Measurements from ENCODE around the gene SRSF2.

DNA sequence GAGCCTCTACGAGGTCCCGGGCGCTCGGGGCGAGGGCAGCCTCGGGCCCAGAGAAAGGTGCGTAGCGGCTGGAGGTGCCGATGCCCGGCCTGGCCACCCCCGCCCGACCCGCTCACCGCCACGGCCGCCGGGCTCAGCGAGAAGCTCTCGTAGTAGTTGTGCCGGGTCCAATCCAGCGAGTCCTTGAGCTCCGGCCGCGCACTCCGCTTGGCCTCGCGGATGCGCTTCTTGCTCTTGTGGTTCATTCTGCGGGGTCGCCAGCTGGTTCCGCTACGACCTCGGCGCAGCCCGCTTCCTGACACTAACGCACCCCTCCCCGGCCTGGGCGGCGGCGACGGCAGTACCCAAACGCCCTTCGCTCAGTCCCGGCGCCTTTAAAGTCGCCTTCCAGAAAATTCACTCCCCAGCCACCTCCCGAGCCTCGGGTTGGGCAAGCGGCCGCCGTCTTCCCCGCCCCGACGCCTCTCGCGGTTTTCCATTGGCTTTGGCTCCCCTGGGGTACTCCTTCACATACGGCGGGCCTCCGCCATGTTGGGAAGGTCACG lies 10.8 kb downstream of the SRSF2 start, which contains the start of gene JMJD6:
- TF ChIP-seq, protein P1, sequence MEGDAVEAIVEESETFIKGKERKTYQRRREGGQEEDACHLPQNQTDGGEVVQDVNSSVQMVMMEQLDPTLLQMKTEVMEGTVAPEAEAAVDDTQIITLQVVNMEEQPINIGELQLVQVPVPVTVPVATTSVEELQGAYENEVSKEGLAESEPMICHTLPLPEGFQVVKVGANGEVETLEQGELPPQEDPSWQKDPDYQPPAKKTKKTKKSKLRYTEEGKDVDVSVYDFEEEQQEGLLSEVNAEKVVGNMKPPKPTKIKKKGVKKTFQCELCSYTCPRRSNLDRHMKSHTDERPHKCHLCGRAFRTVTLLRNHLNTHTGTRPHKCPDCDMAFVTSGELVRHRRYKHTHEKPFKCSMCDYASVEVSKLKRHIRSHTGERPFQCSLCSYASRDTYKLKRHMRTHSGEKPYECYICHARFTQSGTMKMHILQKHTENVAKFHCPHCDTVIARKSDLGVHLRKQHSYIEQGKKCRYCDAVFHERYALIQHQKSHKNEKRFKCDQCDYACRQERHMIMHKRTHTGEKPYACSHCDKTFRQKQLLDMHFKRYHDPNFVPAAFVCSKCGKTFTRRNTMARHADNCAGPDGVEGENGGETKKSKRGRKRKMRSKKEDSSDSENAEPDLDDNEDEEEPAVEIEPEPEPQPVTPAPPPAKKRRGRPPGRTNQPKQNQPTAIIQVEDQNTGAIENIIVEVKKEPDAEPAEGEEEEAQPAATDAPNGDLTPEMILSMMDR (IDR thresholded peaks at IDR 0.05): no peak
- TF ChIP-seq POLR2A (IDR thresholded peaks at IDR 0.05): peak; percentile 71
- peak; percentile 29 for TF ChIP-seq EP300 (IDR thresholded peaks at IDR 0.05)
